Measurements from ENCODE around the gene MRS2. TPM values are rescaled to one million over a fixed set of nuclear protein-coding genes. Genes with fewer than 3 reads are reported as not detected.

The MRS2 gene
- total RNA-seq, 1 experiment from 2014 or later: 85.8 TPM

DNA sequence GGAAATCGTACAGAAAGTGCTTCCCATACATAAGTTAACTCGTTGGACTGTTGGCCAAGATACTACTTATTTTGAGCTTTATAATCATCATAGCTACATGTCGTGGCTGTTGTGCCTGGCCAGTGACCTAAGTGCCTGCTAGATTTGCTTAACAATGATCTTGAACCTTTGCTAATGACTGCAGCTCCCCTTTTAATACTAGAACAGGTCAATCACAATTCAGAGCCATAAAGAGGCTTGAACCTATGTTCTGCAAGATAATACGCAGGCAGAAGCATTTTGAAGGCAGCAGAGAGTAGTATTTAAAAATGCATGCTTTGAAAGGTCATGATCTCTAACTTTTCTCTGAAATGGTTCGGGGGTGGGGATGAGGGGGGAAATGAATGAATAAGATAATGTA is 2.5 kb downstream of the MRS2 start:
- H3K27ac ChIP-seq (ENCODE audit: insufficient read length, low read depth, low read length): no peak overlapping the region
- H4K20me1 ChIP-seq (ENCODE audit: control insufficient read depth, insufficient read depth, insufficient read length): no peaks in the 10 kb centered on the region
- H3K9me3 ChIP-seq (ENCODE audit: control insufficient read depth, low read depth, low read length): no peaks in the 10 kb centered on the region
- H2AFZ ChIP-seq (ENCODE audit: low read length): no peak overlapping the region
- no peak overlapping the region for H3T11ph ChIP-seq (ENCODE audit: low read length)
- DNase-seq: no peak
- H3K9ac ChIP-seq (ENCODE audit: extremely low read depth, insufficient read length, low read length): no peak overlapping the region
- Mint-ChIP-seq H3K4me3 (peak overlapping the region; percentile 56 to 94; a peak in 4 of 5 replicates), H3K4me1 (peaks cover 45 to 47% of the 10 kb centered on the region in 2 experiments), H3K36me3 (ENCODE audit: insufficient read depth in 1 of 3, low read depth in 3 of 3) (peaks cover 8 to 54% (median 29%) of the 10 kb centered on the region in 3 experiments; a peak in 6 of 7 replicates), H3K27ac (peak overlapping the region; percentile 46 to 64 (median 52); a peak in 3 of 7 replicates), H3K27me3 (ENCODE audit: low read depth) (no peaks in the 10 kb centered on the region), H3K9me3 (no peaks in the 10 kb centered on the region; a peak in 1 of 5 replicates)
- H3K79me2 ChIP-seq (ENCODE audit: insufficient read depth, low read length): peaks cover 25% of the 10 kb centered on the region; the same call in 1 of the 2 replicates
- no peak overlapping the region for H4K8ac ChIP-seq (replicated peaks; ENCODE audit: insufficient read length, low read depth, low read length)
- H4K91ac ChIP-seq (ENCODE audit: insufficient read length, low read depth, low read length): no peak overlapping the region
- H2BK15ac ChIP-seq (ENCODE audit: low read depth, low read length): no peak overlapping the region
- H3K79me1 ChIP-seq (ENCODE audit: insufficient read depth, low read depth, low read length, poor library complexity, severe bottlenecking): no peaks in the 10 kb centered on the region
- no peak overlapping the region for H3K56ac ChIP-seq (ENCODE audit: insufficient read length, low read depth, low read length)
- H3K4ac ChIP-seq (ENCODE audit: low read depth, low read length): no peak overlapping the region
- no CpG with 5 or more reads among the region's 5 CpGs for WGBS (ENCODE audit: extremely low coverage, insufficient read length, low lambda C conversion rate)
- no peak overlapping the region for H3K18ac ChIP-seq (ENCODE audit: insufficient read length, low read depth, low read length)
- peak overlapping the region; percentile 74 for H3K4me2 ChIP-seq (ENCODE audit: insufficient read depth, insufficient read length, low read length)
- H3K14ac ChIP-seq (ENCODE audit: insufficient read depth, low read length): no peak overlapping the region
- no peak overlapping the region for H2BK12ac ChIP-seq (ENCODE audit: insufficient read length, low read depth, low read length)
- TF ChIP-seq, protein P1, sequence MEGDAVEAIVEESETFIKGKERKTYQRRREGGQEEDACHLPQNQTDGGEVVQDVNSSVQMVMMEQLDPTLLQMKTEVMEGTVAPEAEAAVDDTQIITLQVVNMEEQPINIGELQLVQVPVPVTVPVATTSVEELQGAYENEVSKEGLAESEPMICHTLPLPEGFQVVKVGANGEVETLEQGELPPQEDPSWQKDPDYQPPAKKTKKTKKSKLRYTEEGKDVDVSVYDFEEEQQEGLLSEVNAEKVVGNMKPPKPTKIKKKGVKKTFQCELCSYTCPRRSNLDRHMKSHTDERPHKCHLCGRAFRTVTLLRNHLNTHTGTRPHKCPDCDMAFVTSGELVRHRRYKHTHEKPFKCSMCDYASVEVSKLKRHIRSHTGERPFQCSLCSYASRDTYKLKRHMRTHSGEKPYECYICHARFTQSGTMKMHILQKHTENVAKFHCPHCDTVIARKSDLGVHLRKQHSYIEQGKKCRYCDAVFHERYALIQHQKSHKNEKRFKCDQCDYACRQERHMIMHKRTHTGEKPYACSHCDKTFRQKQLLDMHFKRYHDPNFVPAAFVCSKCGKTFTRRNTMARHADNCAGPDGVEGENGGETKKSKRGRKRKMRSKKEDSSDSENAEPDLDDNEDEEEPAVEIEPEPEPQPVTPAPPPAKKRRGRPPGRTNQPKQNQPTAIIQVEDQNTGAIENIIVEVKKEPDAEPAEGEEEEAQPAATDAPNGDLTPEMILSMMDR (conservative IDR thresholded peaks at IDR 0.05): no peak
- H3K4me1 ChIP-seq (ENCODE audit: insufficient read depth, low read length): peaks cover 8% of the 10 kb centered on the region; the same call in 1 of the 2 replicates
- no peak overlapping the region for H3K23ac ChIP-seq (ENCODE audit: insufficient read length, low read depth, low read length)
- no peak overlapping the region for H2BK120ac ChIP-seq (ENCODE audit: low read depth, low read length, poor library complexity, severe bottlenecking)
- H2BK5ac ChIP-seq (ENCODE audit: insufficient read length, low read length): no peak overlapping the region
- H2BK20ac ChIP-seq (ENCODE audit: low read depth, low read length, poor library complexity, severe bottlenecking): no peak overlapping the region
- peaks cover 2% of the 10 kb centered on the region for H3K23me2 ChIP-seq (ENCODE audit: insufficient read length, low read depth, low read length, poor library complexity, severe bottlenecking)
- H3K27me3 ChIP-seq (ENCODE audit: insufficient read depth, low read length): no peaks in the 10 kb centered on the region
- H4K5ac ChIP-seq (ENCODE audit: insufficient read length, low read depth, low read length): no peak overlapping the region
- H2AK5ac ChIP-seq (ENCODE audit: insufficient read length, low read length): no peak overlapping the region

All from H9 (cell line).